Endothelial cell (in vitro differentiated cells): ENCODE results near the gene TTPAL. TPM values are rescaled to one million over a fixed set of nuclear protein-coding genes. Genes with fewer than 3 reads are reported as not detected.

Source experiments
- DNase-seq: peaks from one replicate; pipeline ENCODE4 v3.0.0; 2021; ENCODE audit warnings: low spot score
- H3K27ac Mint-ChIP-seq: one replicate; pipeline ENCODE4 v1.8.0; 2021; ENCODE audit warnings: mixed read lengths, inconsistent platforms; ENCODE audit not compliant: unreplicated experiment
- H3K27me3 Mint-ChIP-seq: one replicate; pipeline ENCODE4 v1.8.0; 2021; ENCODE audit warnings: mild to moderate bottlenecking, moderate library complexity, mixed read lengths, inconsistent platforms; ENCODE audit not compliant: unreplicated experiment
- H3K36me3 Mint-ChIP-seq: one replicate; pipeline ENCODE4 v1.8.0; 2021; ENCODE audit warnings: mild to moderate bottlenecking, low read depth, mixed read lengths, inconsistent platforms; ENCODE audit not compliant: unreplicated experiment
- H3K4me1 Mint-ChIP-seq: one replicate; pipeline ENCODE4 v1.8.0; 2021; ENCODE audit warnings: mild to moderate bottlenecking, mixed read lengths, inconsistent platforms; ENCODE audit not compliant: unreplicated experiment
- H3K4me3 Mint-ChIP-seq: one replicate; pipeline ENCODE4 v1.8.0; 2021; ENCODE audit warnings: mild to moderate bottlenecking, mixed read lengths, inconsistent platforms; ENCODE audit not compliant: unreplicated experiment
- H3K9me3 Mint-ChIP-seq: one replicate; pipeline ENCODE4 v1.8.0; 2021; ENCODE audit warnings: mixed read lengths, inconsistent platforms; ENCODE audit not compliant: unreplicated experiment
- total RNA-seq: library from RNA; stranded (reverse); fragmentation: NEBNext Ultra II Directional; extraction: Animal tissue kit (Norgen Biotek cat#: 25700); gene quantifications from one replicate; pipeline ENCODE4 v1.2.1, GENCODE V29; 2021; ENCODE audit not compliant: unreplicated experiment
- TF ChIP-seq, protein P1 (sequence below): fragments of 200-600 bp; sonication (generic); IDR thresholded peaks from one replicate; pipeline ENCODE4 v1.5.0; 2021; ENCODE audit warnings: antibody characterized with exemption; ENCODE audit not compliant: unreplicated experiment

Gene TTPAL
- total RNA-seq, 1 donor from 2014 or later: 10.3 TPM

DNA sequence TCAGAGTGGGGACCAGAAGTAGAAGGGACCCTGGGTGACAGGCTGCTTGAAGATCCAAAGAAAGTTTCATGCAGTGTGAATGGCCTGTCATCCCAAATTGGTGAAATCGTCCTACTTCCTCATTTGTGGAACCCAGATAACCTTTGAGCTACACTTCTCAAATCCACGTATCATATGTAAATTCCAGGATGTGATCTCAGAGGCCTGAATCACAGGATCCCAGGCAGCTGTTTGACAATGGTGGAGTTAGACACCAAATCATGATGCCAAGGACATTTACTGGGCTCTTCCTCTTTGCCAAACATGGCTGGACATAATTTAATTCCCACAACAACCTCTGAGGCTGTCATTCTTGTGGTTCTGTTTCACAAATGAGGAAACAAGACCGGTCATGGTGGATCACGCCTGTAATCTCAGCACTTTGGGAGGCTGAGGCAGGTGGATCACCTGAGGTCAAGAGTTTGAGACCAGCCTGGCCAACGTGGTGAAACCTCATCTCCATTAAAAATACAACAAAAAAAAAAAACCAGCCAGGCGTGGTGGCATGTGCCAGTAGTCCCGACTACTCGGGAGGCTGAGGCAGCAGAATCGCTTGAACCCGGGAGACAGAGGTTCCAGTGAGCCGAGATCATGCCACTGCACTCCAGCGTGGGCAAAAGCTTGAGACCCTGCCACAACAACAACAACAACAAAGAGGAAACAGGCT lies 39.9 kb upstream of the TTPAL start:
- Mint-ChIP-seq H3K27ac (no peak overlapping the region), H3K36me3 (no peaks in the 10 kb centered on the region), H3K9me3 (no peaks in the 10 kb centered on the region), H3K27me3 (peaks cover 7% of the 10 kb centered on the region), H3K4me1 (no peaks in the 10 kb centered on the region), H3K4me3 (no peak overlapping the region)
- no peak for DNase-seq
- TF ChIP-seq, protein P1, sequence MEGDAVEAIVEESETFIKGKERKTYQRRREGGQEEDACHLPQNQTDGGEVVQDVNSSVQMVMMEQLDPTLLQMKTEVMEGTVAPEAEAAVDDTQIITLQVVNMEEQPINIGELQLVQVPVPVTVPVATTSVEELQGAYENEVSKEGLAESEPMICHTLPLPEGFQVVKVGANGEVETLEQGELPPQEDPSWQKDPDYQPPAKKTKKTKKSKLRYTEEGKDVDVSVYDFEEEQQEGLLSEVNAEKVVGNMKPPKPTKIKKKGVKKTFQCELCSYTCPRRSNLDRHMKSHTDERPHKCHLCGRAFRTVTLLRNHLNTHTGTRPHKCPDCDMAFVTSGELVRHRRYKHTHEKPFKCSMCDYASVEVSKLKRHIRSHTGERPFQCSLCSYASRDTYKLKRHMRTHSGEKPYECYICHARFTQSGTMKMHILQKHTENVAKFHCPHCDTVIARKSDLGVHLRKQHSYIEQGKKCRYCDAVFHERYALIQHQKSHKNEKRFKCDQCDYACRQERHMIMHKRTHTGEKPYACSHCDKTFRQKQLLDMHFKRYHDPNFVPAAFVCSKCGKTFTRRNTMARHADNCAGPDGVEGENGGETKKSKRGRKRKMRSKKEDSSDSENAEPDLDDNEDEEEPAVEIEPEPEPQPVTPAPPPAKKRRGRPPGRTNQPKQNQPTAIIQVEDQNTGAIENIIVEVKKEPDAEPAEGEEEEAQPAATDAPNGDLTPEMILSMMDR: no peak

DNA sequence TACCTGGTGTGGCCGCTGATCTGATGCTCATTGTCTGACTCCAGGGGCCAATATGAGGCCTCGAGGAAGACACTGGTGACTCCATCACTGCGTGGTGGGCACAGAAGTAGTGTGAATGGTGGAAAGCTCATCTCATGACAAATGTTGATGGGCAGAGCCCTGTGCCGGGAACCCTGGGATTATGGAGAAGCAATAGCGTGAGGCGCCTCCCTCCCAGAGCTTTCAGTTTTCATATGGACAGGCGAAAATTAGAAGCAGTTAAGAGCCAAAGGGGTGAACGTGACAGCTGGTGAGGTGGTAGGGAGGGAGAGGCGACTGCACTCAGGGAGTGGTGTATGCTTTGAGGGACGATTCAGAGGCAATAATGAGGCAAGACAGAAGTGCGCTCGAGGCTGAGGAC lies 39.3 kb upstream of the TTPAL start:
- no peak for DNase-seq
- TF ChIP-seq, protein P1: no peak
- no peaks in the 10 kb centered on the region for H3K4me1 Mint-ChIP-seq
- H3K27ac Mint-ChIP-seq: no peak overlapping the region
- peaks cover 9% of the 10 kb centered on the region for H3K27me3 Mint-ChIP-seq
- H3K4me3 Mint-ChIP-seq: no peak overlapping the region
- H3K9me3 Mint-ChIP-seq: no peaks in the 10 kb centered on the region
- H3K36me3 Mint-ChIP-seq: no peaks in the 10 kb centered on the region

DNA sequence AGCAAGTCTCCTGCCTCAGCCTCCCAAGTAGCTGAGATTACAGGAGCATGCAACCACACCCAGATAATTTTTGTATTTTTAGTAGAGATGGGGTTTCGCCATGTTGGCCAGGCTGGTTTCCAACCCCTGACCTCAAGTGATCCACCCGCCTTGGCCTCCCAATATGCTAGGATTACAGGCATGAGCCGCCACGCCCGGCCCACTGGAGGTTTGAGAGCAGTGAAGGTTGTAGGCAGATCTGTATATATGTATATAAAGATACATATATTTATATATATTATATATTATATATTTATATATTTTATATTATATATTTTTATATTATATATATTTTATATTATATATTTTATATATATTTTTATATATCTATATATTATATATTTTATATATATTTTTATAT lies 38.2 kb upstream of the TTPAL start:
- no peaks in the 10 kb centered on the region for H3K9me3 Mint-ChIP-seq
- H3K27me3 Mint-ChIP-seq: peaks cover 9% of the 10 kb centered on the region
- no peak overlapping the region for H3K4me3 Mint-ChIP-seq
- DNase-seq: no peak
- H3K27ac Mint-ChIP-seq: no peak overlapping the region
- TF ChIP-seq, protein P1: no peak
- no peaks in the 10 kb centered on the region for H3K4me1 Mint-ChIP-seq
- H3K36me3 Mint-ChIP-seq: no peaks in the 10 kb centered on the region

DNA sequence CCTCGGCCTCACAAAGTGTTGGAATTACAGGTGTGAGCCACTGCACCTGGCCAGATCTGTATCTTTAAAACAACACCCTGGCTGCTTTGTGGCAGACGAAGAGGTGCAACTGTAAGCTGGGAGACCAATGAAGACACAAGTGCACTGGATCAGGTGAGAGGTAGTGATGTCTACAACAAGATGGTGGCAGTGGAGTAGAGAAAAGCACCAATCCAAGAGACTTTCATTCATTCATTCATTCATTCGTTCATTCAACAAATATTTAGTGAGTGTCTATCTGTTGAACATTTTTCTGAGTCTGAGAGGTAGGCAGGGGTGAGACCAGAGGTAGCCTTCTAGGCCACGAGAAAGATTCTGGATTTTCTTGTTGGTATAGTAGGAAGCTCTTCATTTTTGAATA lies 36.9 kb upstream of the TTPAL start:
- no peaks in the 10 kb centered on the region for H3K9me3 Mint-ChIP-seq
- TF ChIP-seq, protein P1: no peak
- no peak for DNase-seq
- no peaks in the 10 kb centered on the region for H3K36me3 Mint-ChIP-seq
- H3K4me3 Mint-ChIP-seq: no peak overlapping the region
- peaks cover 13% of the 10 kb centered on the region for H3K27me3 Mint-ChIP-seq
- no peak overlapping the region for H3K27ac Mint-ChIP-seq
- H3K4me1 Mint-ChIP-seq: peaks cover 3% of the 10 kb centered on the region

DNA sequence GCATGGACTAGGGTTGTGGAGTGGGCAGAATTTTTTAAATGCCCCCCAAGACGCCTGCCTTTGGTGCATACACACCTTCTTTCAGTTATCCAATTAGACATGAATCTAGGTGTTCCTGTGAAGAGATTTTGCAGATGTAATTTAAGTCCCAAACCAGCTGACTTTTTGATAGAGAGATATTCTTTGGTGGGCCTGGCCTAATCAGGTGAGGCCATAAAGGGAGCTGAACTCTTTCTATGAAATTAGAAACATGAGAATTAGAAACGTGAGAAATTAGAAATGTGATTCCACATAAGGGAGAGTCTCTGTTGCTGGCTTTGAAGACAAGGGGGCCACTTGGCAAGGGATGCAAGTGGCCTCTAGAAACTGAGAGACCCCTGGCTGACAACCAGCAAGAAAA lies 36.4 kb upstream of the TTPAL start:
- Mint-ChIP-seq H3K27me3 (peaks cover 13% of the 10 kb centered on the region), H3K36me3 (no peaks in the 10 kb centered on the region), H3K4me1 (peaks cover 3% of the 10 kb centered on the region), H3K4me3 (no peak overlapping the region), H3K9me3 (no peaks in the 10 kb centered on the region), H3K27ac (no peak overlapping the region)
- DNase-seq: no peak
- TF ChIP-seq, protein P1: no peak
